ENCODE results near the gene MFSD12.

GRCh38 chr19:3589949-3590348 is 32.6 kb upstream of the MFSD12 start:
- TF ChIP-seq CTCF (conservative IDR thresholded peaks at IDR 0.05) (no peak), ZFX (IDR thresholded peaks at IDR 0.05) (no peak)
